GM12874 (cell line): ENCODE results near the gene NRIP3.

Experiments used
- CTCF ChIP-seq: IDR thresholded peaks from 2 replicates; pipeline ENCODE4 v1.5.1; 2011; ENCODE audit warnings: low read depth, mild to moderate bottlenecking, control low read depth, low read length, moderate library complexity; ENCODE audit not compliant: insufficient read depth

Gene NRIP3

GRCh38 chr11:9002920-9003572 lies 755 bp downstream of the NRIP3 start:
- TF ChIP-seq CTCF: no peak

- TF ChIP-seq CTCF: no peak
Measured at GRCh38 chr11:9001736-9002135, 2.1 kb downstream of the NRIP3 start.

- no peak for TF ChIP-seq CTCF
Measured at GRCh38 chr11:8998017-8998416, 5.8 kb downstream of the NRIP3 start.

- TF ChIP-seq CTCF: no peak
Measured at GRCh38 chr11:8997451-8997850, 6.3 kb downstream of the NRIP3 start.

- no peak for TF ChIP-seq CTCF
Measured at GRCh38 chr11:8989453-8989852, 14.3 kb downstream of the NRIP3 start.

- no peak for TF ChIP-seq CTCF
Measured at GRCh38 chr11:8988329-8989234, 15.2 kb downstream of the NRIP3 start.

GRCh38 chr11:8987446-8987845 lies 16.4 kb downstream of the NRIP3 start:
- TF ChIP-seq CTCF: no peak
